ENCODE results near the gene PDE8A. TPM values are rescaled to one million over a fixed set of nuclear protein-coding genes. Genes with fewer than 3 reads are reported as not detected.

The PDE8A gene
- total and polyA plus RNA-seq, 2 donors (not counting 3 experiments of a cell fraction or from before 2014, with no cell fraction given), result 21.3 to 45.7 TPM

DNA sequence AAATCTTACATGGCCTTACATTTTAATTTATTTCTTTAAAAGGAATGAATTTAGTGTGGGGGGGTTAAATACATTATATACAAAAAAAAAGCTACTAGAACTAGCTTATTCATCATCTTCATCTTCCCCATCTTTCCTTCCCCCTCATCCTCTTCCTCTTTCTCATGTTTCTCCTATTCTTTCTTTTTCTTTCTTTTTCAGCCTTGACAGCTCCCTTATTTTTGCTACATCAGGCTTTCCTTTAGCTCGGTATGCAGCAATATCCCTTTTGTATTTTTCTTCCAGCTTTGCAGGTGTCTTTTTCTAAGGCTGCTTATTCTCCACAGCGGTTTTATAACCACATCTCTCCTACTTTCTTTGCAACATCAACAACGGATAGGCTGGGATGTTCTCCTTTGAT is 41.3 kb upstream of the PDE8A start:
- Histone ChIP-seq H3K27me3 (ENCODE audit: control insufficient read depth in 2 of 2, insufficient read depth in 2 of 2, low read length in 2 of 2) (no peaks in the 10 kb centered on the region), H4K20me1 (replicated peaks; ENCODE audit: control insufficient read depth, extremely low read depth, insufficient read depth, low read length) (no peaks in the 10 kb centered on the region), H3K36me3 (ENCODE audit: control insufficient read depth in 2 of 2, extremely low read depth in 1 of 2, insufficient read depth in 2 of 2, low read length in 2 of 2) (no peaks in the 10 kb centered on the region), H3K9me1 (replicated peaks; ENCODE audit: control insufficient read depth, extremely low read depth, insufficient read depth, low read length) (no peaks in the 10 kb centered on the region), H3K4me3 (replicated peaks in 1 of 3; ENCODE audit: insufficient read depth in 1 of 3, low read depth in 1 of 3, low read length in 3 of 3) (no peak overlapping the region), H3K27ac (ENCODE audit: insufficient read depth, low read depth, low read length) (no peak overlapping the region), H3K79me2 (ENCODE audit: control insufficient read depth, insufficient read depth, low read length) (no peaks in the 10 kb centered on the region), H3K9ac (replicated peaks; ENCODE audit: extremely low read depth, insufficient read depth, low read length) (no peak overlapping the region), H2AFZ (ENCODE audit: low read depth, low read length) (no peak overlapping the region), H3K9me3 (replicated peaks; ENCODE audit: control insufficient read depth, insufficient read depth, low read length) (no peaks in the 10 kb centered on the region), H3K4me1 (ENCODE audit: control insufficient read depth, extremely low read depth, insufficient read depth, low read length) (no peaks in the 10 kb centered on the region), H3K4me2 (ENCODE audit: insufficient read depth, low read length) (no peak overlapping the region)
- dilution Hi-C loops (cut with MboI; ENCODE audit: extremely low pct_ligation_motif_present, low sequenced_read_pairs), result no loop called here
- ChIA-PET POLR2A (no interaction called here), CTCF (interaction anchor here (0.8 to 1.9 kb wide), 6 partner anchors 12 to 104 kb away, joined by 3 to 11 read pairs (median 3); no protein-coding TSS in a partner anchor)
- intact Hi-C loops (cut with micrococcal nuclease), result no loop called here
- BruUV-seq (replicated peaks), result no TSS peak
- FAIRE-seq (no peak), DNase-seq (ENCODE audit: low read depth, low spot score) (no peak)
- no peak for TF ChIP-seq JUN (IDR thresholded peaks at IDR 0.05; ENCODE audit: borderline replicate concordance, insufficient read depth, insufficient read length, low read depth)
- TF ChIP-seq EZH2 (IDR thresholded peaks at IDR 0.05; ENCODE audit: borderline replicate concordance, low read depth, low read length, severe bottlenecking), result no peak
- TF ChIP-seq MYC (IDR thresholded peaks at IDR 0.05; ENCODE audit: low read depth, low read length), result no peak
- TF ChIP-seq CTCF (IDR thresholded peaks at IDR 0.05; ENCODE audit: extremely low read depth in 1 of 2, insufficient read depth in 1 of 2, low read depth in 1 of 2, low read length in 2 of 2), result no peak
- no peak for TF ChIP-seq FOS (IDR thresholded peaks at IDR 0.05; ENCODE audit: borderline replicate concordance, insufficient read depth, low read length)
- TF ChIP-seq POLR2AphosphoS5 (IDR thresholded peaks at IDR 0.05; ENCODE audit: insufficient read depth, low read depth, low read length), result no peak
- TF ChIP-seq, protein P1, sequence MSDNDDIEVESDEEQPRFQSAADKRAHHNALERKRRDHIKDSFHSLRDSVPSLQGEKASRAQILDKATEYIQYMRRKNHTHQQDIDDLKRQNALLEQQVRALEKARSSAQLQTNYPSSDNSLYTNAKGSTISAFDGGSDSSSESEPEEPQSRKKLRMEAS (IDR thresholded peaks at IDR 0.05; ENCODE audit: insufficient read depth, insufficient read length), result no peak
- no peak for TF ChIP-seq POLR2A (IDR thresholded peaks at IDR 0.05; ENCODE audit: low read depth, low read length)
- TF ChIP-seq GATA2 (IDR thresholded peaks at IDR 0.05; ENCODE audit: insufficient read depth, insufficient read length, low read depth, low read length), result no peak
